IMR-90 (cell line): ENCODE measurements around the gene ABTB2. TPM values are rescaled to one million over a fixed set of nuclear protein-coding genes. Genes with fewer than 3 reads are reported as not detected.

Experiments
- ATAC-seq: fragments of 200-7000 bp; cut with Tn5 transposase; 2 replicates; pipeline ENCODE4 v1.9.1; 2020; ENCODE audit warnings: low read depth, mild to moderate bottlenecking, moderate library complexity
- BruUV-seq: library from RNA; stranded (reverse); fragments of 400-500 nt; replicated peaks from 2 replicates; lab custom pipeline; 2021; lab: Mats Ljungman, UMichigan
- CTCF ChIA-PET: fragments of 300-600 bp; formaldehyde crosslinking; extraction: SDS; loops from one replicate; lab custom pipeline; 2021; ENCODE audit warnings: antibody characterized with exemption; lab: Yijun Ruan, JAX
- POLR2A ChIA-PET: fragments of 300-600 bp; sonication (Branson Sonifier 250); formaldehyde crosslinking; loops from one replicate; lab custom pipeline; 2022; ENCODE audit warnings: antibody characterized with exemption; ENCODE audit not compliant: unreplicated experiment; lab: Charles Lee
- DNase-seq: peaks from one replicate; pipeline ENCODE4 v3.0.0; 2013
- H2AFZ ChIP-seq: replicated peaks from 2 replicates; pipeline ENCODE3; 2013; ENCODE audit warnings: low read length, mild to moderate bottlenecking; ENCODE audit not compliant: poor library complexity
- H2AK5ac ChIP-seq: 2 replicates; pipeline ENCODE4 v1.6.1; 2013; ENCODE audit warnings: low read depth, low read length, inconsistent platforms
- H2AK9ac ChIP-seq: replicated peaks from 2 replicates; pipeline ENCODE3; 2013; ENCODE audit warnings: mild to moderate bottlenecking, low read depth, low read length, moderate library complexity; ENCODE audit not compliant: poor library complexity
- H2BK120ac ChIP-seq: 2 replicates; pipeline ENCODE4 v1.6.1; 2013; ENCODE audit warnings: low read depth, low read length, inconsistent platforms
- H2BK15ac ChIP-seq: 3 replicates; pipeline ENCODE4 v1.6.1; 2013; ENCODE audit warnings: low read depth, low read length, inconsistent platforms
- H2BK20ac ChIP-seq: 2 replicates; pipeline ENCODE4 v1.6.1; 2013; ENCODE audit warnings: low read depth, mild to moderate bottlenecking, inconsistent platforms, low read length, moderate library complexity
- H2BK5ac ChIP-seq: 2 replicates; pipeline ENCODE4 v1.6.1; 2013; ENCODE audit warnings: mild to moderate bottlenecking, low read depth, low read length, inconsistent platforms; ENCODE audit not compliant: poor library complexity, severe bottlenecking
- H3K14ac ChIP-seq: replicated peaks from 2 replicates; pipeline ENCODE4 v1.6.1; 2013; ENCODE audit warnings: low read depth, low read length, inconsistent platforms
- H3K18ac ChIP-seq: 2 replicates; pipeline ENCODE4 v1.6.1; 2013; ENCODE audit warnings: low read depth, low read length, control low read depth
- H3K23ac ChIP-seq: 2 replicates; pipeline ENCODE4 v1.6.1; 2013; ENCODE audit warnings: low read depth, low read length, inconsistent platforms
- H3K27ac ChIP-seq: 2 replicates; pipeline ENCODE4 v1.5.1; 2013; ENCODE audit warnings: mild to moderate bottlenecking, control low read depth, low read length; ENCODE audit not compliant: insufficient read depth
- H3K27me3 ChIP-seq: 2 replicates; pipeline ENCODE4 v1.6.1; 2013; ENCODE audit warnings: low read length; ENCODE audit not compliant: control insufficient read depth, insufficient read depth
- H3K36me3 ChIP-seq: 2 replicates; pipeline ENCODE4 v1.6.1; 2013; ENCODE audit warnings: low read length, mixed read lengths; ENCODE audit not compliant: control insufficient read depth, insufficient read depth
- H3K4ac ChIP-seq: 2 replicates; pipeline ENCODE4 v1.6.1; 2013; ENCODE audit warnings: low read depth, low read length, inconsistent platforms
- H3K4me1 ChIP-seq: 2 replicates; pipeline ENCODE4 v1.6.1; 2013; ENCODE audit warnings: low read length, mixed read lengths; ENCODE audit not compliant: control insufficient read depth, insufficient read depth
- H3K4me2 ChIP-seq: 2 replicates; pipeline ENCODE4 v1.6.1; 2013; ENCODE audit warnings: low read depth, mild to moderate bottlenecking, control low read depth, low read length, moderate library complexity
- H3K4me3 ChIP-seq: 2 replicates; pipeline ENCODE4 v1.5.1; 2013; ENCODE audit warnings: low read depth, mild to moderate bottlenecking, control low read depth, low read length, moderate library complexity; ENCODE audit not compliant: insufficient read depth
- H3K56ac ChIP-seq: 2 replicates; pipeline ENCODE4 v1.6.1; 2013; ENCODE audit warnings: low read length, inconsistent platforms; ENCODE audit not compliant: insufficient read depth; ENCODE audit errors: extremely low read depth
- H3K79me1 ChIP-seq, 2 experiments: 2 replicates each; pipeline ENCODE4 v1.6.1; 2013; ENCODE audit warnings: low read length in 2 of 2, inconsistent platforms in 1 of 2, low read depth in 1 of 2
- H3K9ac ChIP-seq: 2 replicates; pipeline ENCODE4 v1.6.1; 2013; ENCODE audit warnings: low read depth, low read length, control low read depth
- H3K9me1 ChIP-seq: 2 replicates; pipeline ENCODE4 v1.6.1; 2013; ENCODE audit warnings: low read length, inconsistent platforms; ENCODE audit not compliant: insufficient read depth
- H3K9me3 ChIP-seq: 2 replicates; pipeline ENCODE4 v1.6.1; 2013; ENCODE audit warnings: low read length; ENCODE audit not compliant: control insufficient read depth, insufficient read depth
- H4K20me1 ChIP-seq: 2 replicates; pipeline ENCODE4 v1.6.1; 2013; ENCODE audit warnings: low read length, inconsistent platforms; ENCODE audit not compliant: insufficient read depth
- H4K5ac ChIP-seq: 2 replicates; pipeline ENCODE4 v1.6.1; 2013; ENCODE audit warnings: mild to moderate bottlenecking, low read depth, low read length, control low read depth
- H4K8ac ChIP-seq, 2 experiments: 2 replicates each; pipeline ENCODE4 v1.6.1; 2013; ENCODE audit warnings: low read depth in 2 of 2, low read length in 2 of 2, control low read depth in 1 of 2, inconsistent platforms in 1 of 2
- H4K91ac ChIP-seq: 2 replicates; pipeline ENCODE4 v1.6.1; 2013; ENCODE audit warnings: low read depth, low read length, inconsistent platforms; ENCODE audit not compliant: insufficient read depth
- BHLHE40 ChIP-seq: fragments of 150-350 bp; IDR thresholded peaks from 2 replicates; pipeline ENCODE4 v1.6.1; 2016; ENCODE audit warnings: mild to moderate bottlenecking, low read depth, low read length
- CEBPB ChIP-seq: IDR thresholded peaks from 2 replicates; pipeline ENCODE4 v1.6.1; 2012; ENCODE audit warnings: low read depth, low read length, improper control_type of control experiment
- CHD1 ChIP-seq: IDR thresholded peaks from 2 replicates; pipeline ENCODE4 v1.6.1; 2012; ENCODE audit warnings: low read depth, low read length, improper control_type of control experiment
- CTCF ChIP-seq: conservative IDR thresholded peaks from 2 replicates; pipeline ENCODE4 v1.5.1; 2012; ENCODE audit warnings: mild to moderate bottlenecking, low read depth, low read length, improper control_type of control experiment
- ELK1 ChIP-seq: fragments of 150-350 bp; IDR thresholded peaks from 2 replicates; pipeline ENCODE4 v1.6.1; 2016; ENCODE audit warnings: low read depth, mild to moderate bottlenecking, low read length, moderate library complexity, borderline replicate concordance
- FOS ChIP-seq: fragments of 150-350 bp; IDR thresholded peaks from 2 replicates; pipeline ENCODE4 v1.6.1; 2016; ENCODE audit warnings: low read depth, low read length
- MAFK ChIP-seq: IDR thresholded peaks from 2 replicates; pipeline ENCODE4 v1.6.1; 2012; ENCODE audit warnings: low read depth, low read length, improper control_type of control experiment
- MAZ ChIP-seq: IDR thresholded peaks from 2 replicates; pipeline ENCODE4 v1.6.1; 2012; ENCODE audit warnings: low read depth, mild to moderate bottlenecking, low read length, improper control_type of control experiment, moderate library complexity, borderline replicate concordance
- MXI1 ChIP-seq: IDR thresholded peaks from 2 replicates; pipeline ENCODE4 v1.6.1; 2012; ENCODE audit warnings: low read depth, mild to moderate bottlenecking, low read length, moderate library complexity, borderline replicate concordance
- NFE2L2 ChIP-seq: fragments of 150-350 bp; IDR thresholded peaks from 2 replicates; pipeline ENCODE4 v1.6.1; 2016; ENCODE audit warnings: low read depth, mild to moderate bottlenecking, low read length
- POLR2A ChIP-seq: IDR thresholded peaks from 2 replicates; pipeline ENCODE4 v1.6.1; 2012; ENCODE audit warnings: mild to moderate bottlenecking, low read depth, low read length
- RAD21 ChIP-seq: IDR thresholded peaks from 2 replicates; pipeline ENCODE4 v1.6.1; 2012; ENCODE audit warnings: low read length, improper control_type of control experiment
- RCOR1 ChIP-seq: IDR thresholded peaks from 2 replicates; pipeline ENCODE4 v1.6.1; 2012; ENCODE audit warnings: mild to moderate bottlenecking, low read length, improper control_type of control experiment; ENCODE audit not compliant: insufficient replicate concordance
- RFX5 ChIP-seq: IDR thresholded peaks from 2 replicates; pipeline ENCODE4 v1.8.0; 2012; ENCODE audit warnings: low read depth, mild to moderate bottlenecking, low read length, moderate library complexity
- SMC3 ChIP-seq: fragments of 150-350 bp; IDR thresholded peaks from 2 replicates; pipeline ENCODE4 v1.6.1; 2016; ENCODE audit warnings: low read depth, mild to moderate bottlenecking, antibody characterized with exemption, low read length, moderate library complexity
- USF2 ChIP-seq: fragments of 150-350 bp; IDR thresholded peaks from 2 replicates; pipeline ENCODE4 v1.6.1; 2017; ENCODE audit warnings: mild to moderate bottlenecking, antibody characterized with exemption, low read length, low read depth
- WGBS, 2 experiments: methylation state at CpG; one replicate each; pipeline versions ENCODE4 v1.1.5 to v1.1.7; 2013; ENCODE audit warnings: missing lambda C conversion rate in 2 of 2; ENCODE audit not compliant: insufficient read length in 1 of 2; ENCODE audit errors: extremely low coverage in 2 of 2; 5-methylcytosine and 5-hydroxymethylcytosine counted together
- dilution Hi-C: fragments of 300-500 bp; cut with HindIII; formaldehyde crosslinking; loops from one replicate; pipeline ENCODE4 v1.14.3; 2018; ENCODE audit warnings: low sequenced_read_pairs; ENCODE audit not compliant: unreplicated experiment
- in situ Hi-C: fragments of 300-500 bp; cut with MboI; formaldehyde crosslinking; loops from 3 replicates; pipeline ENCODE4 v1.14.3; 2019; ENCODE audit warnings: low sequenced_read_pairs, inconsistent platforms, mixed read lengths
- intact Hi-C: fragments of 100-400 bp; cut with micrococcal nuclease; formaldehyde crosslinking; loops from 2 replicates; pipeline ENCODE4 v1.10.0; 2022
- polyA plus RNA-seq, 3 experiments: library from polyadenylated mRNA; depleted of rRNA; stranded (reverse); fragments of >200 nt; gene quantifications; 2 replicates each; pipeline ENCODE4 v1.2.3, GENCODE V29; 2012; ENCODE audit warnings: low replicate concordance in 1 of 3
- total RNA-seq: library from RNA; depleted of rRNA; stranded (reverse); fragments of >200 nt; gene quantifications from 2 replicates; pipeline ENCODE4 v1.2.3, GENCODE V29; 2012

ABTB2 gene
- total and polyA plus RNA-seq, 2 of the 4 experiments (the other 2 are of a cell fraction), result 0.18 to 2.0 TPM

- Histone ChIP-seq H3K4me3 (no peak overlapping the region), H3K14ac (no peak overlapping the region), H3K9ac (no peak overlapping the region), H2AK5ac (no peak overlapping the region), H3K9me1 (no peaks in the 10 kb centered on the region), H3K4ac (no peak overlapping the region), H4K20me1 (no peaks in the 10 kb centered on the region; the same call in 1 of the 2 replicates), H3K27ac (no peak overlapping the region), H3K36me3 (peaks cover 36% of the 10 kb centered on the region), H3K4me2 (no peak overlapping the region), H2BK5ac (no peak overlapping the region), H3K79me1 (no peaks in the 10 kb centered on the region; a peak in 1 of 4 replicates), H2BK15ac (no peak overlapping the region), H3K27me3 (no peaks in the 10 kb centered on the region), H2AK9ac (no peak overlapping the region), H3K4me1 (peaks cover 2% of the 10 kb centered on the region; the same call in 1 of the 2 replicates), H2AFZ (no peak overlapping the region), H4K5ac (no peak overlapping the region), H4K91ac (no peak overlapping the region), H3K23ac (no peak overlapping the region), H3K9me3 (no peaks in the 10 kb centered on the region), H2BK20ac (no peak overlapping the region), H4K8ac (no peak overlapping the region), H2BK120ac (no peak overlapping the region), H3K56ac (no peak overlapping the region), H3K18ac (no peak overlapping the region)
- intact Hi-C loops, result no loop called here
- ATAC-seq (no peak), DNase-seq (no peak)
- CTCF ChIA-PET, result interaction anchor here (1.0 to 1.5 kb wide), 2 partner anchors 16 to 21 kb away, joined by 3 to 4 read pairs; no protein-coding TSS in a partner anchor
- dilution Hi-C loops, result no loop called here
- 90% methylated on average over 2 of the region's 5 CpGs; no CpG with 5 or more reads in 1 of the 2 experiments for WGBS, 2 experiments
- TF ChIP-seq RCOR1 (no peak), RFX5 (no peak), MAZ (no peak), BHLHE40 (no peak), MXI1 (no peak), USF2 (no peak), POLR2A (no peak), CEBPB (no peak), CHD1 (no peak), RAD21 (no peak), ELK1 (no peak), FOS (no peak), MAFK (no peak), NFE2L2 (no peak), CTCF (no peak), SMC3 (no peak)
- BruUV-seq, result no TSS peak
- in situ Hi-C loops, result no loop called here
- POLR2A ChIA-PET, result no interaction called here
Observed at GRCh38 chr11:34151166-34151565, 206.6 kb downstream of the ABTB2 start.
